Hepatocyte (in vitro differentiated cells): Measurements from ENCODE around the gene FBN1. TPM values are rescaled to one million over a fixed set of nuclear protein-coding genes. Genes with fewer than 3 reads are reported as not detected.

Experiments used
- DNase-seq: peaks from one replicate; pipeline ENCODE4 v3.0.0-alpha.2; 2016; ENCODE audit warnings: low spot score
- H2AFZ ChIP-seq: fragments of 200-600 bp; sonication (generic); 2 replicates; pipeline ENCODE4 v1.6.0; 2016; ENCODE audit warnings: antibody characterized with exemption, mild to moderate bottlenecking
- H3K27ac ChIP-seq: fragments of 200-600 bp; sonication (generic); 2 replicates; pipeline ENCODE4 v1.5.1; 2016; ENCODE audit warnings: mild to moderate bottlenecking
- H3K27me3 ChIP-seq: fragments of 200-600 bp; sonication (generic); 2 replicates; pipeline ENCODE4 v1.6.1; 2016
- H3K36me3 ChIP-seq: fragments of 200-600 bp; sonication (generic); replicated peaks from 2 replicates; pipeline ENCODE4 v1.5.1; 2016; ENCODE audit warnings: low read depth; ENCODE audit not compliant: insufficient read depth
- H3K4me1 ChIP-seq: fragments of 200-600 bp; sonication (generic); 2 replicates; pipeline ENCODE4 v1.5.1; 2016; ENCODE audit warnings: mild to moderate bottlenecking, moderate library complexity; ENCODE audit not compliant: insufficient read depth
- H3K4me2 ChIP-seq: fragments of 200-600 bp; sonication (generic); 2 replicates; pipeline ENCODE4 v1.6.0; 2016
- H3K4me3 ChIP-seq: fragments of 200-600 bp; sonication (generic); 2 replicates; pipeline ENCODE4 v1.5.1; 2016; ENCODE audit warnings: mild to moderate bottlenecking
- H3K79me2 ChIP-seq: fragments of 200-600 bp; sonication (generic); 2 replicates; pipeline ENCODE4 v1.6.0; 2017; ENCODE audit warnings: mild to moderate bottlenecking
- H3K9me2 ChIP-seq: fragments of 200-600 bp; sonication (generic); replicated peaks from 2 replicates; pipeline ENCODE4 v1.6.0; 2017; ENCODE audit warnings: mild to moderate bottlenecking; ENCODE audit not compliant: insufficient read depth
- H3K9me3 ChIP-seq: fragments of 200-600 bp; sonication (generic); 2 replicates; pipeline ENCODE4 v1.5.1; 2016; ENCODE audit warnings: low read depth, mild to moderate bottlenecking
- H4K20me1 ChIP-seq: fragments of 200-600 bp; sonication (generic); 2 replicates; pipeline ENCODE4 v1.6.0; 2016; ENCODE audit warnings: mild to moderate bottlenecking; ENCODE audit not compliant: insufficient read depth, poor library complexity, severe bottlenecking
- CTCF ChIP-seq: fragments of 200-600 bp; sonication (generic); IDR thresholded peaks from 2 replicates; pipeline ENCODE4 v1.5.1; 2016; ENCODE audit warnings: antibody characterized with exemption, mild to moderate bottlenecking; ENCODE audit not compliant: poor library complexity
- EZH2 ChIP-seq: fragments of 200-600 bp; sonication (generic); IDR thresholded peaks from 2 replicates; pipeline ENCODE4 v1.6.1; 2016; ENCODE audit warnings: antibody characterized with exemption, mild to moderate bottlenecking, borderline replicate concordance
- EZH2phosphoT487 ChIP-seq: fragments of 200-600 bp; sonication (generic); IDR thresholded peaks from one replicate; pipeline ENCODE4 v1.6.1; 2018; ENCODE audit warnings: antibody characterized with exemption, mild to moderate bottlenecking, low read depth, moderate library complexity; ENCODE audit not compliant: unreplicated experiment, severe bottlenecking
- WGBS: methylation state at CpG from one replicate; pipeline ENCODE4 v1.1.6; 2016; ENCODE audit warnings: low lambda C conversion rate; ENCODE audit errors: missing lambda C conversion rate; 5-methylcytosine and 5-hydroxymethylcytosine counted together
- polyA plus RNA-seq: library from polyadenylated mRNA; unstranded; fragments of >200 nt; fragmentation: Nextera tagmentation; extraction: Ambion mirVana; gene quantifications from 2 replicates; pipeline ENCODE4 v1.2.1, GENCODE V29; 2016
- total RNA-seq: library from RNA; depleted of rRNA; stranded (reverse); fragments of >200 nt; gene quantifications from 2 replicates; pipeline ENCODE4 v1.2.3, GENCODE V29; 2014

Gene FBN1
- total and polyA plus RNA-seq, 2 experiments from 2014 or later = 76.6 to 199 TPM

DNA sequence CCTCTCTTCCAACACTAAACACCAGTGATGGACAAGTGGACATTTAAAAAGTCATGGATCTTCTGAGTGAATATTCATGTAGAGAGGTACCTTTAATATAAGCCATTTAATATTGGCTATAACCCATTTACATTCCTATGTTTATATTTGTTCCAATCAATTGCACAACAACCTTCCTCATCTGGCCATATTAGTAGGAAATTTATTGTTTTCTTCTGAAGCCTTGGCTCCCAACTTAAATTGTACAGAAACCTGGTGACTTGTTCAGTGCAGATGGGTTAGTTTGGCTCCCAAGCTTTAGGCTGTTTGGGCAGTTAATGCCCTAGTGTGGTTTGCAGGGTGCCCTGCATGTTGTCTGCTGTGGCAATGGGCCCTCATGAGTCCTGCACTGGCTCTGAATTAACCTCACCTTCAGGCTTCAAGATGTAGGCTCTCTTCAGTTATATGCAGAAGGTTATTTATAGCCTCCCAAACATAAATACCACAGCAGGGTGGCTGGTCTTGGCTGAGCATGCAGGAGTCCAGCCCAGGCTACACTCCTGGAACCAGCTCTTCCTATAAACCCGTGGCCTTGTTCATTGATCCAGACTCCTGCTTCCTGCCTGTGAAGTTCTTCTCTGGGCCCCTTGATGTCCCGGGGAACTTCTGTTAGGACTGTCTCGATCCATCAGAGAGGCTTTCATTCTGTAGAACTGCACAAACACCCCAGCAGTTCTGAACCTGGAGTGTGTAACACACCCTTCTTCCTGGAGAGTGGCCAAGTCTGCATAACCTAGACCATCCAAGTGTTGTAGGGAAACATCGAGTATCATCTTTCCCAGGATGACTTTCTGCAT lies 257.3 kb downstream of the FBN1 start:
- H2AFZ ChIP-seq = no peak overlapping the region
- H3K36me3 ChIP-seq = no peaks in the 10 kb centered on the region
- 86% methylated on average over 4 of the region's 4 CpGs for WGBS
- no peaks in the 10 kb centered on the region for H3K9me2 ChIP-seq
- peak; percentile 17 for DNase-seq
- no peak overlapping the region for H3K27ac ChIP-seq
- no peaks in the 10 kb centered on the region for H3K79me2 ChIP-seq
- no peaks in the 10 kb centered on the region for H3K27me3 ChIP-seq
- no peak overlapping the region for H3K4me3 ChIP-seq
- H3K9me3 ChIP-seq = no peaks in the 10 kb centered on the region
- H3K4me1 ChIP-seq = no peaks in the 10 kb centered on the region
- no peak overlapping the region for H3K4me2 ChIP-seq
- TF ChIP-seq CTCF (no peak), EZH2phosphoT487 (no peak), EZH2 (no peak)
- no peaks in the 10 kb centered on the region for H4K20me1 ChIP-seq

DNA sequence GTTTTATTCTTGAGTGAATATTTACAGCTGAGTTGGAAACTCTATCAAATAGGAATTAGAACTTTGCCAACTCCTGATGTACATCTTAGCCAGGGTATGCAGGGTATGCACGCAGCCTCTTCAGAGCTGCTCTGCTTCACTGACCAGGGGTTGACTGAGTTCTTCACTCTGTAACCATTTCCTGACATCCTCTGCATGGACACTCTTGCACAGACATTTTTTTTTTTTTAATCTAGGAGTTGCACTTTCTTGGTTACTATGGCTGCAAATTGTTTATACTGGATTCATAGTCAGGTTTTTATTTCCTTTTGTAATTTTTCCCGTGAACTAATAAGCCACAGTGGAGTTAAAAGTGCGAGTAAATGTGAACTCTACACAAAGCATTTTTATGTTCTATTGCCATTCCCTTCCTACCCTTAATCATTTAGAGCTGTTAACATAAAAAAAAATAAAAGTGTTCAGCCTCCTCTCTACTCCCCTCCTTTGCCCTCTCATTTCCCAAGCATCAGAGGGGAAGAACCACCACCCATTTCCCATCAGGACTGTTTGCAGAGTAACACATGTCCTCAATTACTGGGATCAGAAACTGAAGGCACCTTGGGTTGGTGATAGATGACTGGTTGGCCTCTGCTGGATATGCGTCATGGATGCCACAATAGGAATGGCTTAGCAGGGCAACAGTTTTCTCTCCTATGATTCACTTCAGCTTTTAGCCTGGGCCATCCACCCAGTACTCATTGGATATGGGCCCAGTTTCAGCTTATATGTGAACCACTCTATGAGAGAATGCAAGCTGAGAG lies 260.3 kb downstream of the FBN1 start:
- H3K27ac ChIP-seq = no peak overlapping the region
- H3K4me1 ChIP-seq = no peaks in the 10 kb centered on the region
- no peak overlapping the region for H3K4me2 ChIP-seq
- no peaks in the 10 kb centered on the region for H3K9me3 ChIP-seq
- no peak for DNase-seq
- H3K79me2 ChIP-seq = no peaks in the 10 kb centered on the region
- H3K4me3 ChIP-seq = no peak overlapping the region
- no peak overlapping the region for H2AFZ ChIP-seq
- H3K27me3 ChIP-seq = no peaks in the 10 kb centered on the region
- H4K20me1 ChIP-seq = no peaks in the 10 kb centered on the region
- H3K36me3 ChIP-seq = no peaks in the 10 kb centered on the region
- H3K9me2 ChIP-seq = no peaks in the 10 kb centered on the region
- TF ChIP-seq EZH2phosphoT487 (no peak), EZH2 (no peak), CTCF (no peak)
- 81% methylated on average over 4 of the region's 4 CpGs for WGBS

GRCh38 chr15:48384616-48385015 lies 260.9 kb downstream of the FBN1 start:
- Histone ChIP-seq H3K27me3 (no peaks in the 10 kb centered on the region), H3K9me3 (no peaks in the 10 kb centered on the region), H3K36me3 (no peaks in the 10 kb centered on the region), H4K20me1 (no peaks in the 10 kb centered on the region), H3K4me2 (no peak overlapping the region), H3K27ac (no peak overlapping the region), H3K4me3 (no peak overlapping the region), H3K9me2 (no peaks in the 10 kb centered on the region), H3K79me2 (no peaks in the 10 kb centered on the region), H3K4me1 (no peaks in the 10 kb centered on the region), H2AFZ (no peak overlapping the region)
- no peak for TF ChIP-seq EZH2
- no peak for TF ChIP-seq EZH2phosphoT487
- no peak for TF ChIP-seq CTCF
- no peak for DNase-seq
- 94% methylated on average over 3 of the region's 3 CpGs for WGBS
